ENCODE data around the gene NEK6.
A peak's percentile ranks its signal among the peaks of the same experiment; 100 is the strongest.

The NEK6 gene

DNA sequence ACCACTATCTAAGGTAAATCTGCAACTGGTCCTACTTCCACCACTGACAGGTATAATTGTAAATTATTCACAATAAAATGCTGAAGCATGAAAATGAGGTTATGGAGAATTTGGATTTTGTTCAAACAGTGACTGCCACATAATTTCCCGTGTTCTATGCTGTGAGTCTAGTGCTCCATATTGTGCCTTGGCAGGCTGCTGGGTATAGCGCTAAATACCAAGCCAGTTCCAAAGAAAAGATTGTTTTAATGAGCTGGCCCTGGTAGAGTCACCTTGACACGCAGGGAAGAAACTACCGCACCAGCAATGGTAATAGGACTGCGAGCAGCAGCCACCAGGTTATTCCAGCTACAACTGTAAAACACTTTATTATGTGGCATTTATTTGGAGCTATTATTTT lies 127.1 kb downstream of the NEK6 start:
- H3K9me3 Mint-ChIP-seq = no peaks in the 10 kb centered on the region
- peaks cover 17 to 20% of the 10 kb centered on the region in 2 donors for H3K4me1 Mint-ChIP-seq (ENCODE audit: low read depth in 2 of 2)
- peaks cover 47% of the 10 kb centered on the region for H3K36me3 Mint-ChIP-seq (ENCODE audit: insufficient read depth)
- no peak overlapping the region for H3K4me3 Mint-ChIP-seq
- ATAC-seq (replicated peaks) (no peak), DNase-seq (no peak)
- no peaks in the 10 kb centered on the region for H3K27me3 Mint-ChIP-seq
- no peak overlapping the region for H3K27ac Mint-ChIP-seq

DNA sequence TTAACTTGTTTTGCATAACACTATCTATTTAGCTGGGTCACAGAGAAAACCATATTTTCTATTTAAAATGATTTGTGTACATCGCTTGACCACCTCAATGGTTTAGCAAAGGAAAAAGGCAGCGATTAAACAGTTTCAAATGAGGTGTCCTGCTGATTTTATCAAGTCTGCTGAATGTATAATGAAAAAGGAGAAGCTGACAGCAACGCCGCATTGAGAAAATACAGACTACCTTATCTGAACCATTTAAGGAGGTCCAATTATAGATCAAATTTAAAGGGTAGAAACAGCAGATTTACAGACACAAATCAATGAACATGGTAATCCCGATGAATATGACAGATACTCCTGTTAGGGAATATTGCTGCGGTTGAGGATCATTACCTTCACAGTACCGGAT lies 127.9 kb downstream of the NEK6 start:
- H3K4me1 Mint-ChIP-seq (ENCODE audit: low read depth in 2 of 2) = peaks cover 23 to 25% of the 10 kb centered on the region in 2 donors
- H3K4me3 Mint-ChIP-seq = no peak overlapping the region
- DNase-seq (no peak), ATAC-seq (replicated peaks) (no peak)
- peaks cover 43% of the 10 kb centered on the region for H3K36me3 Mint-ChIP-seq (ENCODE audit: insufficient read depth)
- no peaks in the 10 kb centered on the region for H3K9me3 Mint-ChIP-seq
- no peak overlapping the region for H3K27ac Mint-ChIP-seq
- no peaks in the 10 kb centered on the region for H3K27me3 Mint-ChIP-seq

DNA sequence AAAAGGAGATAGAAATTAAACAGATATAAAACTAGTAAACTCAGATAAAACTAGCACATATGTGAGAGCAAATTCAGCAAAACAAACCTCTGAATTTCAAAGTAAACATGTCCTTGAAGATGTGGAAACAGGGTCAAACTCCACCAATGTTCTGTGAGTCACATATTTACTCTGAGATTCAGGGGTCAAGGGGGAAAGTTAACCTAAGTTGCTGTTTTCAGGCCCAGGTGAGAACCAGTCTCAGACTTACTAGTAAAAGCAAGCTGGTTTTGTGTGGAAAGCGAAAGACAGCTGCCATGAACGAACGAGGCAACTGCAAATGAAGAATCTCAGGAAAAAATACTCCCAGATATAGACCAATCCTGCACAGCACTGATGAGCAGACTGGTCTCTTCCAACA lies 128.5 kb downstream of the NEK6 start:
- no peak for DNase-seq
- Mint-ChIP-seq H3K9me3 (no peaks in the 10 kb centered on the region), H3K36me3 (ENCODE audit: insufficient read depth) (peaks cover 43% of the 10 kb centered on the region), H3K4me3 (no peak overlapping the region), H3K4me1 (ENCODE audit: low read depth in 2 of 2) (peaks cover 28 to 30% of the 10 kb centered on the region in 2 donors), H3K27ac (no peak overlapping the region), H3K27me3 (no peaks in the 10 kb centered on the region)
- ATAC-seq (replicated peaks) = no peak

DNA sequence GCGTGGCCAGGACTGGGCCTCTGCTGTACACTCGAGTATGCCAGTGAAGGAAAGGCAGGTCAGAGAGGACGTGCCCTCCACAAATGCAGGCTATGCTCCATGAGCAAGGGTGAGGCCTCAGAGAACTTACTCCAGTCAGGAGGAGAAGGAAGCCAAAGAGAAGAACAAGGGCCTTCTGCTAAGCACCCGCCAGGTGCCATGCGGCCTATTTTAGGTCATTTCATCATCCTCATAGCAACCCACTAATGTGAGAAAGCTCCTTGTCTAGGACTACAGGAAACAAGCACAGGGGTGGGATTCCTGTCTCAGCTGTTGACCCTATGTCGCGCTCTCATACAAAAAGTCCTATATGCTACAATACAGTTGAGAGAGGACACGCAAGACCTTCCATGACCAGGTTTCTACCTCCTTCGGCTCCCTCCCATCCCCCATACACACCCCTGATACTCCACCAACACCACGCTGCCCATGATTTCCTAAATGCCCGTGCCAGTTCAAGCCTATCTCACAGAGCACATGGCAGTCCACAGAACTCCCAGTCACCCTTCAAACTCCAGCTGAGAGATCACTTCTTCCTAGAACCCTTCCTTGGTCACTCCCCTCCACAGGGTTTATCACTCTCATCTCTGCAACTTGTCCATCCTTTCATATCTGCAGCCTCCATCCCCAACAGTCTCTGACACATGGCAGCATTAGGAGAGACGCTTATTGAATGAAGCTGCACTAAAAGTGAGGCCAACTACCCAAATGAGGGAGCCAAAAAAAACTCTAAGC lies 130.7 kb downstream of the NEK6 start:
- no peak for ATAC-seq (replicated peaks)
- H3K4me3 Mint-ChIP-seq = no peak overlapping the region
- H3K27ac Mint-ChIP-seq = peak overlapping the region; percentile 6 to 56
- H3K4me1 Mint-ChIP-seq (ENCODE audit: low read depth in 2 of 2) = peaks cover 34 to 37% of the 10 kb centered on the region in 2 donors
- DNase-seq = no peak
- peaks cover 34% of the 10 kb centered on the region for H3K36me3 Mint-ChIP-seq (ENCODE audit: insufficient read depth)
- H3K27me3 Mint-ChIP-seq = no peaks in the 10 kb centered on the region
- H3K9me3 Mint-ChIP-seq = no peaks in the 10 kb centered on the region

DNA sequence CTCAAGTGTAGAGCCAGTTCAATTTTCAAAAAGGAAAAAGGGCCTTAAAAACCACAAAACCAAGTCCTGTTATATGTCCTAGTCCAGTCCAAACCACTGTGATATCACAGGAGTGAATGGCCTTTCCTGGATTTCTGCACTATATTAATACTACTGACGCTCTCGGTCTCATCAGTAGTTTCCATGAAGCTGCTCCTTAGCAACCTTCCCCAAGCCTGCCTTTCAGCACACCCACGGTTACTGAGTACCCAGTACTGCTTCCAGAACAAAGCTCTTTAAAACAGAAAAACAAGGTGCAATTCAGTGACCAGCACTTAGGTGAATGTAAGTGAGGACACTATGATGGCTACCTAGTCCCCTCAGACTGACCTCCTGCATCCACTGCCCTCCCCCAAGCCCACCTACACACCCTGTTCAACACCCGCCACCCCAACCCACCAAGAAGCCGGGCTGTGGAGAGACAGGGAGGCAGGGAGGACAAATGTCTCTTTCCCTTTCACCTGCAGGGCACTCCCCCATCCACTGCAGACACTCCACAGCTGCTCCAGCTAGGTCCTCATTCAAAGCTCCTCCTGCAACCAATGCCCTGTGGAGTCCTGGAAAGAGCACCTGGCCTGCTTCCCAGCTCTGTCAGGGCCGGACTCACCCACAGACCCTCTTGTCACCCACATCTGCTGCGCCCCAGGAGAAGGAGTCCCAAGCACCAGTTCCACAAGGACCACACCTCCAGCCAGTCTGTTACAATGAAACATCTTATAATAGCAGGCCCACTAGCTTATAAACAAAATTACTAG lies 131.6 kb downstream of the NEK6 start:
- DNase-seq (no peak), ATAC-seq (replicated peaks) (no peak)
- Mint-ChIP-seq H3K9me3 (no peaks in the 10 kb centered on the region), H3K4me1 (ENCODE audit: low read depth in 2 of 2) (peaks cover 36 to 41% of the 10 kb centered on the region in 2 donors), H3K36me3 (ENCODE audit: insufficient read depth) (peaks cover 26% of the 10 kb centered on the region), H3K27me3 (no peaks in the 10 kb centered on the region), H3K4me3 (no peak overlapping the region), H3K27ac (peak overlapping the region; percentile 56 to 67)

DNA sequence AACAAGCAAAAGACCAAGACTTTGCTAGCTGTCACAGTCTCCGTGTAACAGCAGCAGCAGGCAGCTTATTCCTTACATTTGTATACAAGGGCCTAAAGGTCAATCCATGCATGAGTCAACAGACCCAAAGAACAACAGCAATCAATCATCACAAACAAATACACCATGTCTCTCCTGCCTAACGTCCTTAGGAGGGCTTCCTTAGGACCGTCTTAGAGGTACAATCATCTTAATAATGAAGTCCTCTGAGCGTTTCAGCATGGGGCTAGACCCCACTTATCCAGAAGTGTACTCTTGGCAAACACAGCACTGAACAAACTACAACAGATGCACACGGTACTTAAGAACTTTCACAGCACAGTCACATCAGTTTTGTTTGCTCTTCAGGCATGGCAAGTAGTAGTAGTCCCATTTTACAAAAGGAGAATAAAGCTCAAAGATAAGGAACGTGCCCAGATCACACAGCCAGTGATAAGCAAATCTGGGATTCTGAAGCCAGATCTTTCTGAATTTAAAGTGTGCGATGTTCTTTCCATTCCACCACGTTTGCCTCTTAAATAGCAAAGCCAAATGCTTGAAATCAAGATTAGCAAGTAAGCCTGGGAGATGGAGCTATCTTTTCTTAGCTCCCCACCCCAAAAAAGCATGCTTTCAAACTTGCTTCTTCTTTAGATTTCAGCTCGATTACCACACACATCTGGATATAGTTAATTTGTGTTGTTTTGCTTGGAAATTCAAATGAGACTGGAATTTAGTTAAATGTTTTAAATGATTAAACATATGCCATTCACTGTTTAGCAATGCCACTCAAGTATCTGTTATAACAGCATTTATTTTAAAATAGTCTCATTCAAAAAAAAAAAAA lies 133.3 kb downstream of the NEK6 start:
- no peak for ATAC-seq (replicated peaks)
- Mint-ChIP-seq H3K27ac (no peak overlapping the region), H3K9me3 (no peaks in the 10 kb centered on the region), H3K4me3 (no peak overlapping the region), H3K4me1 (ENCODE audit: low read depth in 2 of 2) (peaks cover 40 to 55% of the 10 kb centered on the region in 2 donors), H3K36me3 (ENCODE audit: insufficient read depth) (peaks cover 21% of the 10 kb centered on the region), H3K27me3 (no peaks in the 10 kb centered on the region)
- DNase-seq = no peak

DNA sequence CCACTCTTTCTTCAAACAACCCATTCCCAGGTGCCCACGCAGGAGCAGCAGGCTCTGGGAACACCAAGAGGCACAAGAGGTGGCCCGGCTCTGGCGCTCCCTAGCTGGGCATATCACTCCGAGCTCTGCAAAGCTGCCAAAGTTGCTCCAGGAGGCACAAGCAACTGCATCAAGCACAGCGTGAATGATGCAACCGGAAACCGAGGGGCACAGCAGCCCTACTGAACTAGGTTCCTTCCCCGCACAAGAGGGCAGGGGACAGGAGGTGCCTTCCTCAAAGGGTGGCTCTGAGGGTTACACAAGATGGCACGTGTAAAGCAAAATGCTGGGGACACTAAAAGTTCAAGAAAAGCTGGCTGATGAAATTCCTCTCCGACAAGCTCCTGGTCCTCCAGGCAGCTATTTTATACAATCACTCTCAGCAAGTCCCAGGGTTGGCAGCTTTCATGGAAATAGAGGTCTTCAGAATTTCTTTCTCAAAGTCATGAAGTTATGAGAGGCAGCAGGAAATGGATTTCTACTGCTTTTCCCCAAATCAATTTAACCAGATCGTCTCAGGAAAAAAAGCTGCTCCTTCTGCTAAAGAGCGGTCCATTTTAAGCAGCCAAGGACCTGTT lies 134.6 kb downstream of the NEK6 start:
- no peak overlapping the region for H3K4me3 Mint-ChIP-seq
- peaks cover 42 to 53% of the 10 kb centered on the region in 2 donors for H3K4me1 Mint-ChIP-seq (ENCODE audit: low read depth in 2 of 2)
- DNase-seq (no peak), ATAC-seq (replicated peaks) (no peak)
- H3K36me3 Mint-ChIP-seq (ENCODE audit: insufficient read depth) = peaks cover 14% of the 10 kb centered on the region
- H3K9me3 Mint-ChIP-seq = no peaks in the 10 kb centered on the region
- no peaks in the 10 kb centered on the region for H3K27me3 Mint-ChIP-seq
- H3K27ac Mint-ChIP-seq = no peak overlapping the region

DNA sequence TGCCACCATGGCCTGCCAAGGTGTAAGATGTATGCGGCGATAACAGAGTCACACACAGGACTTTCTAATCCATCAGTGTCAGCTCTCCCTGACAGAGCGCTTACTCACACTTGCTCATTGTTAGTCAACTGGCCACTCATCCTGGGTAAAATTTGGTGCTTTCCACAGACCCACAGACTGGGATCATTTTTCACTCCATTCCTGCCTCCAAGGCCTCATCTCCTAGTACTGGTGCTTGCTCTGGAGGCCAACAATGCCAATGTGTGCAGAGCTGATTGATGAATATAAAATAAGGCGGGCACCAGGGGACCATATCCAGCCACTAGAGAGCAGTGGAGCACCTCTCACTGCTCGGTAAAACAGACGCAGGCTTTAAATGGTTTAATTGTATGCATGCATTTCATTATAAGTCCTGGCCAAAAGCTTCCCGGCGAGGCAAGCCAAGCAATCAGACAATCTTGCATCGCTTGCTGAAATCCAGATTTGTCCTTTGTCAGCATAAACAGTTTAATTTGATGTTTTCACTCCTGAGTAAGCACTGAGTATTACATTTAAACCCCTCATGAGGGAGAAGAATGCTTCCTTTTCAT lies 135.2 kb downstream of the NEK6 start:
- DNase-seq (no peak), ATAC-seq (replicated peaks) (no peak)
- no peaks in the 10 kb centered on the region for H3K9me3 Mint-ChIP-seq
- peaks cover 18% of the 10 kb centered on the region for H3K36me3 Mint-ChIP-seq (ENCODE audit: insufficient read depth)
- H3K4me1 Mint-ChIP-seq (ENCODE audit: low read depth in 2 of 2) = peaks cover 40 to 54% of the 10 kb centered on the region in 2 donors
- H3K27me3 Mint-ChIP-seq = no peaks in the 10 kb centered on the region
- no peak overlapping the region for H3K4me3 Mint-ChIP-seq
- H3K27ac Mint-ChIP-seq = no peak overlapping the region

DNA sequence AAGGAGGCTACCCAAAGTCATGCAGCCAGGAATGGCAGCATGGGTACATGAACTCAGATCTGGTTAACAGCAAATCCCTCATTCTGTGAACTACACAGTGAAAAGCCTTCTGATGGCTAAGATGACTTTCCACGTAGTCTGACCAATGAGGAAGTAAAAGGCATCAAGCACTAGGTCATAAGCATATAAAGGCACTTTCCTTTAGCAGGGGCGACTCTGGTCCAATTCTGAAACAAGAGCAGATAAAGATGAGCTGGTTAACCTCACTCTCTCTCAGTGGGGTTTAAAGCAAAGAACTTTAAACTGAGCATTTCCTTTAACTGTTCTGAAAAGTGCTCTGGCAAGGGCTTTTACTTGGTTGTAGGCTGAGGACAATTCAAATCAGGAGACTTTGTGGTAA lies 136.4 kb downstream of the NEK6 start:
- H3K4me1 Mint-ChIP-seq (ENCODE audit: low read depth in 2 of 2) = peaks cover 37 to 57% of the 10 kb centered on the region in 2 donors
- no peak for ATAC-seq (replicated peaks)

DNA sequence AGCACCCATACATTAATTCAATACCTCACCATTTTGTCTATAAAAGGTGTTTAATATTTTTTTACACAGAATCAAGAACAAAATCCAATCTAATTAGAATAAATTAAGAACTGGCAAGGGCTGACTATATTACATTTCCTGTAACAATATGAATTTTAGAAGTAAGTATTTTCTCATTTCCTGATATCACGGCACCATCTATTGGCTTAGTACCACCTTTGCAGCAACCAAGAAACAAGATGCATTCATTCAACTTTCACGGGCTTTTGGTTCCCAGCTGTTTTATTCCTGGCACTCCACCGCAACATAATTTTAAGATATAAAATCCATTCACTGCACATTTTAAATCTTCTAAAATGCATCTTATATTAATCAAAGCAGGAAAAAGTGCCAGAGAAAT lies 136.8 kb downstream of the NEK6 start:
- Mint-ChIP-seq H3K9me3 (no peaks in the 10 kb centered on the region), H3K27me3 (no peaks in the 10 kb centered on the region), H3K4me1 (ENCODE audit: low read depth in 2 of 2) (peaks cover 36 to 57% of the 10 kb centered on the region in 2 donors), H3K27ac (peak overlapping the region in 1 of 2 donors; percentile 57), H3K4me3 (no peak overlapping the region), H3K36me3 (ENCODE audit: insufficient read depth) (peaks cover 22% of the 10 kb centered on the region)
- ATAC-seq (replicated peaks) = no peak
- DNase-seq = no peak

More for the DNA sequence above, 136.4 kb downstream of the NEK6 start:
- DNase-seq = no peak
- Mint-ChIP-seq H3K4me3 (no peak overlapping the region), H3K27me3 (no peaks in the 10 kb centered on the region), H3K36me3 (ENCODE audit: insufficient read depth) (peaks cover 18% of the 10 kb centered on the region), H3K9me3 (no peaks in the 10 kb centered on the region), H3K27ac (peak overlapping the region in 1 of 2 donors; percentile 41)

DNA sequence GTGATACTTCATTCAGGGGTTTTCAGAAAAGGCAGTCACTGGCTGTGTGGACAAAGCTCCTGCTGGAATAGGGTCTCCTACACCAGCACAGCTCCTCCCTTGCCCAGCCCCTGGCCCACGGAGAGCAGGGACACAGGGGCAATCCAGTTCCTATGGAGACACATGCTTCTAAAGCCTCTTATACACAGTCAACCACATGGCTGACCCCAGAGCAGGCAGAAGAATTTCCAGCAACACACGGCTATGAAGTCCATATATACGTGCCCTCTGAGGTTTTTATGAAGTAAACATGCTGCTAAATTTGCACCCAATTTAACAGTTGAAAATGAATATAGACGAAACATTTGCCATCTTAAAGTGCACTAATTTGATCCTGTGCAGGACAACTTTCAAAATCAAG lies 138.1 kb downstream of the NEK6 start:
- Mint-ChIP-seq H3K4me3 (no peak overlapping the region), H3K9me3 (no peaks in the 10 kb centered on the region), H3K36me3 (ENCODE audit: insufficient read depth) (peaks cover 29% of the 10 kb centered on the region), H3K27ac (no peak overlapping the region), H3K4me1 (ENCODE audit: low read depth in 2 of 2) (peaks cover 37 to 57% of the 10 kb centered on the region in 2 donors), H3K27me3 (no peaks in the 10 kb centered on the region)
- no peak for DNase-seq
- ATAC-seq (replicated peaks) = no peak

DNA sequence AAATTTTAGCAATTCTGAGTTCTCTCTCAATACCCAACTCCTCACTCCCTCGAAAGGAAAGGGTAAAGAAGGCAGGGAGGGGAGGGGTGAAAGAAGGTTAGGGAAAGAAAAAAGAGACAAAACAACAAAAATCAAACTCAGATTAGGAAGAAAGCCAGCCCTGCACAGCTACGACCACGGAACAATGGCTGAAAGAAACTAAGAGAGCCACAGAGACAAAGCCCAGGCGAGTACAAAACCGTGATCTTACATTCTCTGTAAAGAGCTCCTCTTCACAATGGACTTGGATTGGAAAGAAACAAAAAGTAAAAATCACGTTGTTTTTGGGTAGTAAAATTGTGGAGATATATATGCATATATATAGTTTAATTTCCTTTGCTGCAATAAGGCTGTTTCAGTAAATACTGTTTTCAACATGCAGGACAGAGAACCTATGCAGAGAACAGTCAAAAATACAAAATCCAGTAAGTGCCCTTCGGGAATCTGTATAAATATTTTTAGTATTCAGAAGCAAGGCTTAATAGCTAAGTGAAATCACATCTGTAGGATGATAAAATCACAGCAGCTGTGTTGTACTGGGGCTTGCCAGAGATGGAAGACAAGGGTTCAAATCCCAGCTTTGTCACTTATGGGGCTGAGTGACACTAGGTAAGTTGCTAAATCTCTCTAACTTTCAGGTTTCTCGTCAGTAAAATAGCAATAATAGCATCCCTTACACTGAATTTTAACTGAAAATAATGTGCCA lies 140.6 kb downstream of the NEK6 start:
- Mint-ChIP-seq H3K4me1 (ENCODE audit: low read depth in 2 of 2) (peaks cover 30 to 64% of the 10 kb centered on the region in 2 donors), H3K27me3 (no peaks in the 10 kb centered on the region), H3K4me3 (no peak overlapping the region), H3K9me3 (no peaks in the 10 kb centered on the region), H3K36me3 (ENCODE audit: insufficient read depth) (peaks cover 45% of the 10 kb centered on the region), H3K27ac (peak overlapping the region in 1 of 2 donors; percentile 26)
- ATAC-seq (replicated peaks) (no peak), DNase-seq (no peak)

Data from effector memory CD8-positive, alpha-beta T cell (primary cell).